Thymus (tissue), 11 donors: ENCODE measurements around the gene POU2F3. TPM values are rescaled to one million over a fixed set of nuclear protein-coding genes. Genes with fewer than 3 reads are reported as not detected.

ENCODE experiments used
- DNase-seq, 9 donors: peaks; one replicate each; pipeline ENCODE4 v3.0.0-alpha.2; 2013; ENCODE audit warnings: low spot score in 9 of 9, low read depth in 6 of 9, missing footprints in 1 of 9
- H3K27ac ChIP-seq, 2 donors: one replicate each; pipeline ENCODE4 v1.5.1; 2013; ENCODE audit warnings: control low read depth in 1 of 2, low read depth in 1 of 2, low read length in 1 of 2, mild to moderate bottlenecking in 1 of 2, moderate library complexity in 1 of 2
- H3K27me3 ChIP-seq, 2 donors: one replicate each; pipeline ENCODE4 v1.5.1; 2013; ENCODE audit warnings: low read length in 1 of 2; ENCODE audit not compliant: control insufficient read depth in 2 of 2, insufficient read depth in 1 of 2
- H3K36me3 ChIP-seq, 2 donors: one replicate each; pipeline ENCODE4 v1.5.1; 2013; ENCODE audit warnings: low read length in 1 of 2, mild to moderate bottlenecking in 1 of 2, moderate library complexity in 1 of 2; ENCODE audit not compliant: control insufficient read depth in 2 of 2, insufficient read depth in 2 of 2
- H3K4me1 ChIP-seq, 2 donors: one replicate each; pipeline ENCODE4 v1.5.1; 2013; ENCODE audit warnings: low read length in 2 of 2; ENCODE audit not compliant: control insufficient read depth in 2 of 2, insufficient read depth in 2 of 2
- H3K4me3 ChIP-seq, 2 donors: one replicate each; pipeline ENCODE4 v1.5.1; 2013; ENCODE audit warnings: low read length in 2 of 2, control low read depth in 1 of 2, mild to moderate bottlenecking in 1 of 2
- H3K9me3 ChIP-seq, 2 donors: one replicate each; pipeline ENCODE4 v1.5.1; 2013; ENCODE audit warnings: low read length in 1 of 2, mild to moderate bottlenecking in 1 of 2; ENCODE audit not compliant: control insufficient read depth in 2 of 2, insufficient read depth in 1 of 2
- WGBS: extraction: QIAGEN DNeasy Blood & Tissue Kit; methylation state at CpG from one replicate; pipeline ENCODE4 v1.1.7; 2013; 5-methylcytosine and 5-hydroxymethylcytosine counted together
- polyA plus RNA-seq: library from polyadenylated mRNA; stranded (reverse); fragments of 200-250 nt; gene quantifications from one replicate; pipeline ENCODE4 v1.2.3, GENCODE V29; 2013
- total RNA-seq: library from RNA; stranded (reverse); fragments of 120-200 nt; gene quantifications from one replicate; pipeline ENCODE4 v1.2.4, GENCODE V29; 2013
- donor health status: healthy.

POU2F3 gene
- total and polyA plus RNA-seq, 2 donors, result 0.19 to 2.0 TPM

DNA sequence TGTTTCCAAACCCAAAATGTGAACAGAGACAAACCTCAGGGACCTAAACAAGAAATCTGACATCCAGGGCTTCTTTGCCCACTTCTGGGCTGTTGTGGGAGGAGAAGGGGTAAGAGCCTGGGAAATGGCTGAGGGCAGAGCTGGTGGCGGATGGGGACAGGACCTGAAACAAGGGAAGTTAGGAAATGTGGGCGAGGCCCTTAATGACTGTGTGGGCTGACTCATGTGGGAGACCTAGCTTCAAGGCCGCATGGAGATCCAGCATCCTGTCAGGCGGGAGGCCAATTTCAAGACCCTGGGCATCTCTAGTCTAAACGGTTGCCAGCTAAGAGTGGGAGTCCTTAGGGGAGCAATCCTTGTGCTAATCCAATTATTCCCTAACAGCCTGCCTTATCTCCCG lies 31.2 kb upstream of the POU2F3 start:
- Histone ChIP-seq H3K9me3 (no peaks in the 10 kb centered on the region), H3K36me3 (no peaks in the 10 kb centered on the region), H3K27ac (no peak overlapping the region), H3K4me3 (no peak overlapping the region), H3K4me1 (peaks cover 5 to 19% of the 10 kb centered on the region in 2 donors), H3K27me3 (peaks cover 0 to 42% of the 10 kb centered on the region in 2 donors)
- DNase-seq, result no peak
- 76% methylated on average over 6 of the region's 6 CpGs for WGBS

DNA sequence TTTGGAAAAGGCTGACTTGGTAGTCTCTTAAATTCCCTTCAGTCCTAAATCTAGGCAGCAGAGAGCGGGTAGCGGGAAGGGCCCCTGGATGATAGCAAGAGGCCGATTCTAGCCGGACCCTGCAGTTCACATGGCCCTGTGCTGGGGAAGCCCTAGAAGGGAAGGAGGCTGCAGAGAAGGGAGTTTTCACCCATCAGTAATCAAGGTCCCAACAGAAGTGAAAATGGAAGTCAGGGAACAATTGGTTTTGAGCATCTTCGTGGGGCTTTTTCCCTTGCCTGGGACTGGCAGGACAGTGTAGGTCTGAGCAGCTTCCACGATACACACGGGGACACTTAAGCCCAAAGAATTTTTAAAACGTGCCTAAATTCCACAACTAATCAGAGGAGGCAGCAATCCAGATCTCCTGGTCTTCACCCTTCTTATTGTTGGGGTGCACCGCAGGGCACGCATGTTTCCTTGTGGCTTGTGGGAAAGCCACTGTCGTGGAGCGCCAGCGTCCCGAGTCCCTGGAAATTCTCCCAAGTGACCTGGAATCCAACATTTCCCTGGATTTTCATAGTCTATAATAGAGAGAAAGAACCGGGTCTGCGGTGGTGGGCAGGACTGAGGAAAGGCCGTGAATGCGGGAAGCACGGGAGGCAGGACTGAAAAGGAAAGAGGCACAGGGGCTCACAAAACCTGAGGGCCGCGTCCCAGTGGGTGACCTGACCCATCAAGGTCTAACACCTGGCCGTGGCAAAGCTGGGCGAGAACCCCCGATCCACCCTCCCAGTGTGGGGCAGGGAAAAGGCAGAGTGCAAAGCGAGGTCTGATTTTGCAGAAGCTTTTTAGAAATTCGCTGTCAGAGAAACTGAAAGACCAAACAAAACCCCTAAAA lies 30.0 kb upstream of the POU2F3 start:
- peaks cover 5 to 19% of the 10 kb centered on the region in 2 donors for H3K4me1 ChIP-seq
- no peaks in the 10 kb centered on the region for H3K36me3 ChIP-seq
- peaks cover 0 to 42% of the 10 kb centered on the region in 2 donors for H3K27me3 ChIP-seq
- peak in 1 of 9 donors; percentile 9 for DNase-seq
- WGBS, result 21% methylated on average over 26 of the region's 26 CpGs
- no peaks in the 10 kb centered on the region for H3K9me3 ChIP-seq
- H3K4me3 ChIP-seq, result peak overlapping the region; percentile 42 to 66
- H3K27ac ChIP-seq, result peak overlapping the region in 1 of 2 donors; percentile 62

DNA sequence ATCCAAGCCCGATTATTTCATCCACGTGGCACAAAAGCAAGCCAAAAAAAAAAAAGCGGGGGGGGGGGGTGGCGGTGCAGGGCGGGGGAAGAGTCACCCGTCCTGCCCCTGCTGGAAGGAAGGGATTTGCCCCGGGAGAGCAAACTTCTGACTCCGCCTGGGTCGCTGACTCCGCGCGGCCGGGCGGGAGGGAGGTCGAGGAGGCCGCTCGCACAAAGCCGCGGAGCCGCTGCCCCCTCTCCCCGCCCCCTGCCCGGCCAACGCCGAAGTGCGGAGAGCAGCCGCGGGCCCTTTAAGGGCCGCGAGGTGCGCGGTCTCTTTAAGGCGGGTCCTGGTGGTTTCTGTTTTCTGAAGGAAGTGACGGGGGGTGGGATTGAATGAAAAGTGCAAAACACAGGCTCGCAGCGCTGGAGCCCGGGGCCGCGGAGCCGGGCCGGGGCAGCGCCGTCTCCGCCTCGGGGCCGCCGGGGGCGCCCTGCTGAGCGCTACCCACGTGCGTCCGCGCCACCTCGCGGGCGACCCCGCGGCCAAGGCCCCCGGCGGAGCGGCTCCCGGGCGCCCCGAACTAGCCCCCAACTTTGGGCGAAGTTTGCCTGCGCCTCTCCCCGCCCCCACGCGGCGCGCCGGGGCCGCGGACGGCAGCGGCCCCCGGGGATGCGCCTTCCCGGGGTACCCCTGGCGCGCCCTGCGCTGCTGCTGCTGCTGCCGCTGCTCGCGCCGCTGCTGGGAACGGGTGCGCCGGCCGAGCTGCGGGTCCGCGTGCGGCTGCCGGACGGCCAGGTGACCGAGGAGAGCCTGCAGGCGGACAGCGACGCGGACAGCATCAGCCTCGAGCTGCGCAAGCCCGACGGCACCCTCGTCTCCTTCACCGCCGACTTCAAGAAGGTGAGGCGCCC lies 29.1 kb upstream of the POU2F3 start, which contains the start of gene OAF:
OAF (plus strand) TSS at position 407 of the 896 bp plus-strand sequence; CDS start at position 655, 248 bp downstream.
- Histone ChIP-seq H3K27me3 (peaks cover 0 to 42% of the 10 kb centered on the region in 2 donors), H3K4me1 (peaks cover 5 to 19% of the 10 kb centered on the region in 2 donors), H3K27ac (peak within 1 kb of the TSS; percentile 55 to 62), H3K36me3 (no peaks in the 10 kb centered on the region), H3K4me3 (peak within 1 kb of the TSS; percentile 42 to 66), H3K9me3 (no peaks in the 10 kb centered on the region)
- DNase-seq, result peak; percentile 47 to 87 (median 63)
- WGBS, result under 1% methylated on average over 104 of the region's 108 CpGs

- Histone ChIP-seq H3K4me1 (peaks cover 5 to 16% of the 10 kb centered on the region in 2 donors), H3K27ac (peak overlapping the region in 1 of 2 donors; percentile 55), H3K27me3 (peaks cover 0 to 42% of the 10 kb centered on the region in 2 donors), H3K36me3 (no peaks in the 10 kb centered on the region), H3K4me3 (peak overlapping the region; percentile 38 to 66), H3K9me3 (no peaks in the 10 kb centered on the region)
- DNase-seq, result no peak
- WGBS, result 22% methylated on average over 18 of the region's 18 CpGs
These were observed 28.2 kb upstream of the POU2F3 start for GRCh38 chr11:120211522-120212258.

DNA sequence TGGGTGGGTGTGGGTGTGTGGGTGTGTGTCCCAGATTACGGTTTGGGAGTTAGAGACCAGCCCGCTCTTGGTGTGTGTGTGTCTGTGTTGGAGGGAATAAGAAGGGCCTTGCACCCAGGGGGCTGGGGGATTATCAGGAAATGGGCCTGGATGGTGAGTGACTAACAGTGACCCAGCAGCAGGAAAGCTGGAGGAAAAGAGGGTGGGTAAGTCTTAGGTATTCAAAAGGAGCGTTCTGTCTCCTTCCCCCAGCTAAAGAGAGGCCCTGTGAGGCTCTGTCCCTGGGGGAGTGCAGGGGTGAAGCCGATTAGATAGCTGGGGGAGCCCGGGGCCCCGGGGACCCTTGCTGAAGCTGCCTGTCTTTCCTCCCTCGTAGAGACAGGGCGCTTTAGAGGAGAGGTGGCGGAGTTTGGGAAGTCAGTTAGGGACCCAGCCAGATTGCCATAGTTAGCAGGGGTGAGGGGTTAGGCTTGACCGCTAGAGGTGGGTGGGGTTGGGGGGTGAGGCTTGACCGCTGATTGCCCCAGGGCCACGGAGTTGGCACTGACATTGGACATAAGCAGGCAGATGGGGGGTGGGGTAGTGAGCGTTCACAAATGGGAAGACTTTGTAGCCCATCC lies 27.6 kb upstream of the POU2F3 start:
- Histone ChIP-seq H3K36me3 (no peaks in the 10 kb centered on the region), H3K4me1 (peaks cover 5 to 16% of the 10 kb centered on the region in 2 donors), H3K4me3 (no peak overlapping the region), H3K27ac (no peak overlapping the region), H3K27me3 (peaks cover 0 to 42% of the 10 kb centered on the region in 2 donors), H3K9me3 (no peaks in the 10 kb centered on the region)
- DNase-seq, result no peak
- WGBS, result 81% methylated on average over 13 of the region's 13 CpGs

DNA sequence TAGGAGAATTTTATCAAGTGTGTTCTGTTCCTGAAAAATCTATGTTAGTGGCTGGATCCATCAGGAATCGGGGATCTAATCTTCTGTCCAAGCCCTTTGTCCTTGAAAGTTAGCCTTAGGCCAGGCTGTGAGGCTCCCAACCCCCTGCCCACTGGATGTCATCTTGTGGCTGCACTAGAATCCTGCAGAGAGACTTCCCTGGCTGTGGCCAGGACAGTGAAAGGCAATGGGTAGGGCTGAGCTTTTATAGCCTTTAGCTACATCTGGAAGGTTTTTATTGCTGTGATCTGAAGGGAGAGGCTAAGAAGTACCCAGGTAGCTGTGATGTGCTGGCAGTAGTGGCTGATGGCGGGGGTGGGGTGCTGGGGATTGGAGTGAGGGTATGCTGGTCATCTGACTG lies 27.0 kb upstream of the POU2F3 start:
- no peak overlapping the region for H3K4me3 ChIP-seq

DNA sequence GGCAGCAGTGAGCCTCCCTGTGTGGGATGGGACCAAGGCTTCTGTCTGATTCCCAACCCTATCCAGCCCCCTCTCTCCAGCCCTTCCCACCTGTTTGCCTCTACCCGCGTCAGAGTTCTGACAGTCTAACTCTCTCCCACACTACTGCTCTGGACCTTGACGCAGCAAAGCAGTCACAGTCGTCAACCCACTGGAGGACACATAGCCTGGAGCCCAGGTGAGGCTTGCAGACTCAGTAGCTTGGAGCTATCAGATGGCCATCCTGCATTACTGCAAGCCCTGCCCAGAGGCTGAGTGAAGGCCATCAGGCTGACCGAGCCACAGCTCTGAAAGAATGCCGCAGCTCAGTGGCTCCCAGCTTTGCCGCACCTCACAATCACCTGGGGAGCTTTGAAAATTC lies 25.4 kb upstream of the POU2F3 start:
- WGBS, result 99% methylated on average over 7 of the region's 7 CpGs
- H3K27ac ChIP-seq, result no peak overlapping the region
- peaks cover 5 to 16% of the 10 kb centered on the region in 2 donors for H3K4me1 ChIP-seq

More for the DNA sequence above, 27.0 kb upstream of the POU2F3 start:
- peaks cover 5 to 14% of the 10 kb centered on the region in 2 donors for H3K4me1 ChIP-seq
- H3K36me3 ChIP-seq, result no peaks in the 10 kb centered on the region
- no peak for DNase-seq
- WGBS, result 94% methylated on average over 2 of the region's 2 CpGs
- H3K27me3 ChIP-seq, result peaks cover 0 to 37% of the 10 kb centered on the region in 2 donors
- H3K9me3 ChIP-seq, result no peaks in the 10 kb centered on the region
- no peak overlapping the region for H3K27ac ChIP-seq

GRCh38 chr11:120215634-120216033 lies 24.3 kb upstream of the POU2F3 start:
- Histone ChIP-seq H3K27ac (no peak overlapping the region), H3K36me3 (no peaks in the 10 kb centered on the region), H3K4me1 (peaks cover 5 to 8% of the 10 kb centered on the region in 2 donors), H3K9me3 (no peaks in the 10 kb centered on the region), H3K27me3 (peaks cover 0 to 16% of the 10 kb centered on the region in 2 donors), H3K4me3 (no peak overlapping the region)
- WGBS, result 96% methylated on average over 5 of the region's 5 CpGs
- DNase-seq, result no peak

More for the DNA sequence above, 25.4 kb upstream of the POU2F3 start:
- peaks cover 0 to 25% of the 10 kb centered on the region in 2 donors for H3K27me3 ChIP-seq
- H3K4me3 ChIP-seq, result no peak overlapping the region
- no peaks in the 10 kb centered on the region for H3K36me3 ChIP-seq
- DNase-seq, result no peak
- no peaks in the 10 kb centered on the region for H3K9me3 ChIP-seq
